T-helper 2 cell treated with Interferon-gamma antibody and Interleukin-4, amounts not matched to agents 5 μg/mL and 100 μg/mL, for 36 hours (primary cell): Measurements from ENCODE around the gene NUMA1.

Source experiments
- DNase-seq: peaks from one replicate; pipeline ENCODE4 v3.0.0; 2021; ENCODE audit warnings: low spot score
- H3K27ac Mint-ChIP-seq: one replicate; pipeline ENCODE4 v1.8.0; 2021; ENCODE audit warnings: mild to moderate bottlenecking, mixed read lengths
- H3K27me3 Mint-ChIP-seq: one replicate; pipeline ENCODE4 v1.8.0; 2021; ENCODE audit warnings: low read depth, mixed read lengths
- H3K36me3 Mint-ChIP-seq: one replicate; pipeline ENCODE4 v1.8.0; 2021; ENCODE audit warnings: low read depth, mixed read lengths
- H3K4me1 Mint-ChIP-seq: one replicate; pipeline ENCODE4 v1.8.0; 2021; ENCODE audit warnings: low read depth, mixed read lengths
- H3K4me3 Mint-ChIP-seq: one replicate; pipeline ENCODE4 v1.8.0; 2022; ENCODE audit warnings: mild to moderate bottlenecking, moderate library complexity, mixed read lengths
- H3K9me3 Mint-ChIP-seq: one replicate; pipeline ENCODE4 v1.8.0; 2021; ENCODE audit warnings: mixed read lengths

Gene NUMA1, protein sequence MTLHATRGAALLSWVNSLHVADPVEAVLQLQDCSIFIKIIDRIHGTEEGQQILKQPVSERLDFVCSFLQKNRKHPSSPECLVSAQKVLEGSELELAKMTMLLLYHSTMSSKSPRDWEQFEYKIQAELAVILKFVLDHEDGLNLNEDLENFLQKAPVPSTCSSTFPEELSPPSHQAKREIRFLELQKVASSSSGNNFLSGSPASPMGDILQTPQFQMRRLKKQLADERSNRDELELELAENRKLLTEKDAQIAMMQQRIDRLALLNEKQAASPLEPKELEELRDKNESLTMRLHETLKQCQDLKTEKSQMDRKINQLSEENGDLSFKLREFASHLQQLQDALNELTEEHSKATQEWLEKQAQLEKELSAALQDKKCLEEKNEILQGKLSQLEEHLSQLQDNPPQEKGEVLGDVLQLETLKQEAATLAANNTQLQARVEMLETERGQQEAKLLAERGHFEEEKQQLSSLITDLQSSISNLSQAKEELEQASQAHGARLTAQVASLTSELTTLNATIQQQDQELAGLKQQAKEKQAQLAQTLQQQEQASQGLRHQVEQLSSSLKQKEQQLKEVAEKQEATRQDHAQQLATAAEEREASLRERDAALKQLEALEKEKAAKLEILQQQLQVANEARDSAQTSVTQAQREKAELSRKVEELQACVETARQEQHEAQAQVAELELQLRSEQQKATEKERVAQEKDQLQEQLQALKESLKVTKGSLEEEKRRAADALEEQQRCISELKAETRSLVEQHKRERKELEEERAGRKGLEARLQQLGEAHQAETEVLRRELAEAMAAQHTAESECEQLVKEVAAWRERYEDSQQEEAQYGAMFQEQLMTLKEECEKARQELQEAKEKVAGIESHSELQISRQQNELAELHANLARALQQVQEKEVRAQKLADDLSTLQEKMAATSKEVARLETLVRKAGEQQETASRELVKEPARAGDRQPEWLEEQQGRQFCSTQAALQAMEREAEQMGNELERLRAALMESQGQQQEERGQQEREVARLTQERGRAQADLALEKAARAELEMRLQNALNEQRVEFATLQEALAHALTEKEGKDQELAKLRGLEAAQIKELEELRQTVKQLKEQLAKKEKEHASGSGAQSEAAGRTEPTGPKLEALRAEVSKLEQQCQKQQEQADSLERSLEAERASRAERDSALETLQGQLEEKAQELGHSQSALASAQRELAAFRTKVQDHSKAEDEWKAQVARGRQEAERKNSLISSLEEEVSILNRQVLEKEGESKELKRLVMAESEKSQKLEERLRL (N-terminal part only)

GRCh38 chr11:72080326-72081183 lies at the start of gene NUMA1, which contains the start of gene LRRC51:
NUMA1 (minus strand) TSS chr11:72080542; CDS start chr11:72035943, 44,599 bp downstream.
LRRC51 (plus strand) TSS chr11:72080850; CDS start chr11:72089084, 8,234 bp downstream.
- H3K27me3 Mint-ChIP-seq: no peaks in the 10 kb centered on the region
- H3K27ac Mint-ChIP-seq: peak within 1 kb of the TSS; percentile 90
- no peaks in the 10 kb centered on the region for H3K9me3 Mint-ChIP-seq
- peaks cover 43% of the 10 kb centered on the region for H3K4me1 Mint-ChIP-seq
- peak; percentile 100 for DNase-seq
- H3K36me3 Mint-ChIP-seq: peaks cover 16% of the 10 kb centered on the region
- peak within 1 kb of the TSS; percentile 92 for H3K4me3 Mint-ChIP-seq

DNA sequence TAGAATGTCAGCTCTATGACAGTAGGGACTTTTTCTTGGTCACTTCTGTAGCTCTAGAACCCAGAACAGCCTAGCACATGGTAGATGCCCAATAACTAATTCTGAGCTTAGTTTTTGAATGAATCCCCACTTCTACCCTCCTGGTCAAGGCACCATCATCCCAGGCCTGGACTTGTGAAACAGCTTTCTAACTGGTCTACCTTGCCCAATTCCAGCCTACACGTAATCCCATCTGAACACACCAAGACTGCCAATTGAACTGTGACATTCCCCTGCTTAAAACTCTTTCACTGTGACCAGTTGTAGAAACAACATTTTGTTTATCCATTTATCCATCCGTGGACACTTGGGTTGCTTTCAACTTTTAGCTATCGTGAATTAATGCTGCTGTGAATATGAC lies 49.0 kb upstream of the NUMA1 start:
- peaks cover 24% of the 10 kb centered on the region for H3K9me3 Mint-ChIP-seq
- H3K36me3 Mint-ChIP-seq: peaks cover 4% of the 10 kb centered on the region
- H3K27ac Mint-ChIP-seq: no peak overlapping the region
- no peaks in the 10 kb centered on the region for H3K4me1 Mint-ChIP-seq
- no peak for DNase-seq
- H3K4me3 Mint-ChIP-seq: no peak overlapping the region
- H3K27me3 Mint-ChIP-seq: peaks cover 29% of the 10 kb centered on the region

GRCh38 chr11:72127923-72128322 lies 47.6 kb upstream of the NUMA1 start:
- Mint-ChIP-seq H3K36me3 (peaks cover 4% of the 10 kb centered on the region), H3K4me1 (no peaks in the 10 kb centered on the region), H3K27ac (no peak overlapping the region), H3K4me3 (no peak overlapping the region), H3K9me3 (peaks cover 27% of the 10 kb centered on the region), H3K27me3 (peaks cover 25% of the 10 kb centered on the region)
- no peak for DNase-seq

GRCh38 chr11:72125956-72126355 lies 45.6 kb upstream of the NUMA1 start:
- H3K9me3 Mint-ChIP-seq: peaks cover 27% of the 10 kb centered on the region
- DNase-seq: no peak
- peaks cover 4% of the 10 kb centered on the region for H3K36me3 Mint-ChIP-seq
- no peak overlapping the region for H3K27ac Mint-ChIP-seq
- H3K4me1 Mint-ChIP-seq: no peaks in the 10 kb centered on the region
- no peak overlapping the region for H3K4me3 Mint-ChIP-seq
- peaks cover 12% of the 10 kb centered on the region for H3K27me3 Mint-ChIP-seq

DNA sequence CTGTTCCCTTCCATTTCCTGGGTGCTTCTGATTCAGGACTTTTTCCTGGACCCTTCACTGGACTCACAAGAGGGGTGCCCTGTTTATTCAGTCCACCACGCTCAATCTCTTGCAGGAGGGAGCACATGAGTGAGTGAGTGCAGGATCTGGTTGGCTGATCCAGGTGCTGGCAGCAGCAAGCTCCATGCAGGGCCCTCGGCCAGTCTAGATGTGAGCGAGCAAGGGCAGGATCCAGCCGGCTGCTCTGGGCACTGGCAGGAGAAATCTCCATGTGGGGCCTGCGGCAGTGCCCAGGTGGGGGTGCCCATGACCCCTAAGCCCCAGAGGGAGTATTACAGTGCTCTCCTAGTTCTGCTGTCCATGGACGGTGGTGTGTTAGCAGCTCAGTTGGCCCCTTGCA lies 43.7 kb upstream of the NUMA1 start:
- Mint-ChIP-seq H3K36me3 (peaks cover 2% of the 10 kb centered on the region), H3K9me3 (peaks cover 23% of the 10 kb centered on the region), H3K27ac (no peak overlapping the region), H3K4me1 (peaks cover under 1% of the 10 kb centered on the region), H3K4me3 (no peak overlapping the region), H3K27me3 (peaks cover 8% of the 10 kb centered on the region)
- DNase-seq: no peak

GRCh38 chr11:72123117-72123653 lies 42.8 kb upstream of the NUMA1 start:
- no peak overlapping the region for H3K4me3 Mint-ChIP-seq
- peaks cover 3% of the 10 kb centered on the region for H3K4me1 Mint-ChIP-seq
- peaks cover 2% of the 10 kb centered on the region for H3K27me3 Mint-ChIP-seq
- H3K36me3 Mint-ChIP-seq: no peaks in the 10 kb centered on the region
- H3K9me3 Mint-ChIP-seq: peaks cover 14% of the 10 kb centered on the region
- DNase-seq: no peak
- H3K27ac Mint-ChIP-seq: no peak overlapping the region

- Mint-ChIP-seq H3K4me3 (no peak overlapping the region), H3K4me1 (peaks cover 3% of the 10 kb centered on the region), H3K9me3 (peaks cover 8% of the 10 kb centered on the region), H3K36me3 (no peaks in the 10 kb centered on the region), H3K27me3 (peaks cover 2% of the 10 kb centered on the region), H3K27ac (no peak overlapping the region)
- no peak for DNase-seq
Observed at GRCh38 chr11:72122607-72123006, 42.3 kb upstream of the NUMA1 start.

- no peak overlapping the region for H3K27ac Mint-ChIP-seq
- peaks cover 3% of the 10 kb centered on the region for H3K4me1 Mint-ChIP-seq
- H3K36me3 Mint-ChIP-seq: no peaks in the 10 kb centered on the region
- peaks cover 3% of the 10 kb centered on the region for H3K9me3 Mint-ChIP-seq
- H3K27me3 Mint-ChIP-seq: peaks cover 2% of the 10 kb centered on the region
- H3K4me3 Mint-ChIP-seq: no peak overlapping the region
- no peak for DNase-seq
Observed at GRCh38 chr11:72120930-72121329, 40.6 kb upstream of the NUMA1 start.

GRCh38 chr11:72119198-72119597 lies 38.9 kb upstream of the NUMA1 start:
- no peak overlapping the region for H3K27ac Mint-ChIP-seq
- H3K4me3 Mint-ChIP-seq: no peak overlapping the region
- H3K4me1 Mint-ChIP-seq: peaks cover 3% of the 10 kb centered on the region
- peaks cover under 1% of the 10 kb centered on the region for H3K9me3 Mint-ChIP-seq
- H3K27me3 Mint-ChIP-seq: no peaks in the 10 kb centered on the region
- DNase-seq: no peak
- H3K36me3 Mint-ChIP-seq: no peaks in the 10 kb centered on the region

DNA sequence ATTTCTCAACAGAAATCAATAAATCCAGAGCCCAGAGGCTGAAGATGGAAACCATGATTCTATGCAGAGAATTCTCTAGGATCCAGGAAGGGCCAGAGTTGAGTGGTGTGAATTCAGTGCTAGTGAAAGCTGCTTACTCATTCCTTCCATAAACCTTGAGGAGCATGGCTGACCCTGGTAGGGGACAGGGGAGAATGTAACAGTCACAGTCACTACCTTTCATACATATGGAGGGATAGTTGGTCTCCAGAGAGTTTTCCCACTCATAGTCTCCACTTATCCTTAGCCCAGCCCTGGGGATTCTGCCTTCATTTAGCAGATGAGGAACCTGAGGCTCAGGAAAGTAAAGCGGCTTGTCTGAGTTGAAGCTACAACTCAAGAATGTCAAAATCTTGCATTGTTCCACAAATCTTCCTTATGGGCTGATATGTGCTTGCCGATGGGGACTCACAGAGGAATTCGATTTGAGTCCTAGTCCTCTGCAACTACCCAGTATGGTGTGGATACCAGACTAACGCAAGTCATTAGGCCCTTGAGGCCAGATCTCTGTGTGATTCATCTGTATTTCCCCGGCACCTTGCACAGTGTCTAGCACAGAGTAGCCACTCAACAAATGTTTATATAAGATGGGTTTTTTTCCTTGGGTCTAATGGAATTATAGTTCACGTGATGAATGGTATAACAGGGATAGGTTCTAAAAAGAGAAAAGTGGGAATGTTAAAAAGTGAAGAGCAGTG lies 35.8 kb upstream of the NUMA1 start:
- Mint-ChIP-seq H3K36me3 (peaks cover 3% of the 10 kb centered on the region), H3K4me1 (peaks cover 20% of the 10 kb centered on the region), H3K4me3 (no peak overlapping the region), H3K9me3 (no peaks in the 10 kb centered on the region), H3K27ac (no peak overlapping the region), H3K27me3 (no peaks in the 10 kb centered on the region)
- no peak for DNase-seq

GRCh38 chr11:72114570-72114969 lies 34.2 kb upstream of the NUMA1 start:
- peaks cover 24% of the 10 kb centered on the region for H3K4me1 Mint-ChIP-seq
- DNase-seq: no peak
- H3K27ac Mint-ChIP-seq: no peak overlapping the region
- H3K36me3 Mint-ChIP-seq: peaks cover 11% of the 10 kb centered on the region
- no peaks in the 10 kb centered on the region for H3K9me3 Mint-ChIP-seq
- H3K4me3 Mint-ChIP-seq: no peak overlapping the region
- H3K27me3 Mint-ChIP-seq: no peaks in the 10 kb centered on the region
